Vagina (tissue), 2 donors: Measurements from ENCODE around the gene ZBTB24.

Experiments
- CTCF ChIP-seq, 3 experiments: fragments of 450-650 bp in 2 of 3; fragments of 200-600 bp in 1 of 3; sonication (generic) in 1 of 3; IDR thresholded peaks; one replicate each; pipeline ENCODE4 v1.5.1; 2017 to 2019; ENCODE audit warnings: antibody characterized with exemption in 3 of 3, mild to moderate bottlenecking in 2 of 3, moderate library complexity in 2 of 3
- POLR2A ChIP-seq, 2 donors: fragments of 450-650 bp; IDR thresholded peaks; one replicate each; pipeline ENCODE4 v1.6.1; 2017; ENCODE audit warnings: antibody characterized with exemption in 2 of 2, mild to moderate bottlenecking in 2 of 2, moderate library complexity in 2 of 2
- POLR2AphosphoS5 ChIP-seq, 2 donors: sonication (generic); formaldehyde crosslinking; IDR thresholded peaks; one replicate each; pipeline ENCODE4 v1.9.0; 2017; ENCODE audit warnings: antibody characterized with exemption in 2 of 2, mild to moderate bottlenecking in 2 of 2, low read depth in 1 of 2; ENCODE audit not compliant: insufficient read depth in 1 of 2

GRCh38 chr6:109456111-109456583 is 26.9 kb downstream of the ZBTB24 start:
- TF ChIP-seq POLR2A (IDR thresholded peaks at IDR 0.05), result no peak
- peak in 1 of 2 donors; percentile 4 for TF ChIP-seq POLR2AphosphoS5 (IDR thresholded peaks at IDR 0.05; ENCODE audit: insufficient read depth in 1 of 2, low read depth in 1 of 2)
- TF ChIP-seq CTCF (IDR thresholded peaks at IDR 0.05), result no peak
